GM12878 (cell line): ENCODE data around the gene CTCFL. TPM values are rescaled to one million over a fixed set of nuclear protein-coding genes. Genes with fewer than 3 reads are reported as not detected.

ENCODE experiments used
- ATAC-seq: fragments of 200-7000 bp; cut with Tn5 transposase; 3 replicates; pipeline ENCODE4 v1.9.1; 2020; ENCODE audit warnings: mild to moderate bottlenecking, moderate library complexity
- BruUV-seq: library from RNA; stranded (reverse); fragments of 400-500 nt; replicated peaks from 2 replicates; lab custom pipeline; 2021; lab: Mats Ljungman, UMichigan
- CTCF ChIA-PET: fragments of 300-600 bp; sonication (Branson Sonifier 250); formaldehyde crosslinking; extraction: SDS; loops from one replicate; lab custom pipeline; 2021; ENCODE audit warnings: inconsistent platforms; lab: Yijun Ruan, JAX
- POLR2A ChIA-PET: fragments of 350-600 bp; formaldehyde crosslinking; extraction: SDS; loops from one replicate; lab custom pipeline; 2021; ENCODE audit warnings: inconsistent platforms; lab: Charles Lee
- RAD21 ChIA-PET: fragments of 300-600 bp; sonication (Branson Sonifier 250); formaldehyde crosslinking; loops from one replicate; lab custom pipeline; 2023; ENCODE audit warnings: antibody characterized with exemption; ENCODE audit not compliant: unreplicated experiment; lab: Charles Lee
- SMC1A ChIA-PET: fragments of 300-600 bp; sonication (Branson Sonifier 250); formaldehyde crosslinking; loops from one replicate; lab custom pipeline; 2023; ENCODE audit not compliant: unreplicated experiment, uncharacterized antibody; lab: Charles Lee
- DNase-seq: peaks from one replicate; pipeline ENCODE4 v3.0.0-alpha.2; 2011; ENCODE audit warnings: low read depth, low spot score
- FAIRE-seq: peaks from 3 replicates; lab custom pipeline; 2011; peaks lifted over from hg19 to GRCh38; lab: Jason Lieb, UNC
- H2AFZ ChIP-seq: 2 replicates; pipeline ENCODE4 v1.6.0; 2011; ENCODE audit warnings: low read depth, low read length, control low read depth; ENCODE audit not compliant: control insufficient read depth
- H3K27ac ChIP-seq: 2 replicates; pipeline ENCODE4 v1.5.1; 2011; ENCODE audit warnings: control low read depth; ENCODE audit not compliant: control insufficient read depth, insufficient read depth
- H3K27me3 ChIP-seq, 2 experiments: replicated peaks in 1 of 2; 2 replicates each; pipeline versions ENCODE4 v1.6.0 to v1.6.1; 2011; ENCODE audit warnings: low read length in 1 of 2; ENCODE audit not compliant: control insufficient read depth in 2 of 2, insufficient read depth in 2 of 2
- H3K36me3 ChIP-seq, 2 experiments: 2 replicates each; pipeline ENCODE4 v1.5.1; 2011; ENCODE audit warnings: low read length in 1 of 2; ENCODE audit not compliant: control insufficient read depth in 2 of 2, insufficient read depth in 2 of 2
- H3K4me1 ChIP-seq: 2 replicates; pipeline ENCODE4 v1.6.1; 2011; ENCODE audit warnings: mild to moderate bottlenecking, low read length, moderate library complexity, mixed read lengths; ENCODE audit not compliant: control insufficient read depth, insufficient read depth
- H3K4me2 ChIP-seq: 2 replicates; pipeline ENCODE4 v1.6.0; 2011; ENCODE audit warnings: control low read depth; ENCODE audit not compliant: control insufficient read depth, insufficient read depth
- H3K4me3 ChIP-seq: fragments of 200-600 bp; sonication (generic); 2 replicates; pipeline ENCODE4 v1.5.1; 2016
- H3K79me2 ChIP-seq: 2 replicates; pipeline ENCODE4 v1.6.0; 2011; ENCODE audit warnings: low read length; ENCODE audit not compliant: control insufficient read depth, insufficient read depth
- H3K9ac ChIP-seq: 2 replicates; pipeline ENCODE4 v1.8.0; 2011; ENCODE audit warnings: low read length, control low read depth, mixed read lengths; ENCODE audit not compliant: control insufficient read depth, insufficient read depth
- H3K9me3 ChIP-seq: replicated peaks from 3 replicates; pipeline ENCODE4 v1.5.1; 2011; ENCODE audit warnings: mild to moderate bottlenecking, low read length; ENCODE audit not compliant: control insufficient read depth, insufficient read depth
- H4K20me1 ChIP-seq: 2 replicates; pipeline ENCODE4 v1.6.0; 2011; ENCODE audit not compliant: control insufficient read depth, insufficient read depth
- BCLAF1 ChIP-seq: fragments of 450-650 bp; IDR thresholded peaks from 2 replicates; pipeline ENCODE4 v1.6.1; 2017; ENCODE audit warnings: antibody characterized with exemption, mild to moderate bottlenecking, moderate library complexity
- DPF2 ChIP-seq: fragments of 450-650 bp; IDR thresholded peaks from 2 replicates; pipeline ENCODE4 v1.6.1; 2017; ENCODE audit warnings: mild to moderate bottlenecking
- ESRRA ChIP-seq: IDR thresholded peaks from 2 replicates; pipeline ENCODE4 v1.6.1; 2012; ENCODE audit warnings: mild to moderate bottlenecking, low read length, improper control_type of control experiment
- LARP7 ChIP-seq: fragments of 450-650 bp; IDR thresholded peaks from 2 replicates; pipeline ENCODE4 v1.6.1; 2017; ENCODE audit warnings: mild to moderate bottlenecking
- MTA3 ChIP-seq: IDR thresholded peaks from 2 replicates; pipeline ENCODE4 v1.6.1; 2012; ENCODE audit warnings: low read length, inconsistent platforms, borderline replicate concordance
- NKRF ChIP-seq: fragments of 450-650 bp; conservative IDR thresholded peaks from 2 replicates; pipeline ENCODE4 v1.6.1; 2017; ENCODE audit warnings: mild to moderate bottlenecking, moderate library complexity
- PRDM15 ChIP-seq: fragments of 450-650 bp; formaldehyde crosslinking; IDR thresholded peaks from 2 replicates; pipeline ENCODE4 v1.4.0; 2020; ENCODE audit warnings: mild to moderate bottlenecking, moderate library complexity
- RELB ChIP-seq: fragments of 450-650 bp; IDR thresholded peaks from 2 replicates; pipeline ENCODE4 v1.6.1; 2017; ENCODE audit warnings: low read depth, mild to moderate bottlenecking, moderate library complexity
- SMARCA5 ChIP-seq: fragments of 450-650 bp; IDR thresholded peaks from 2 replicates; pipeline ENCODE4 v1.6.1; 2017; ENCODE audit warnings: mild to moderate bottlenecking
- SUPT20H ChIP-seq: IDR thresholded peaks from 2 replicates; pipeline ENCODE4 v1.6.1; 2011; ENCODE audit warnings: low read depth, mild to moderate bottlenecking, low read length, moderate library complexity, borderline replicate concordance; ENCODE audit not compliant: control insufficient read depth
- SUZ12 ChIP-seq: fragments of 200-600 bp; sonication (generic); IDR thresholded peaks from one replicate; pipeline ENCODE4 v1.6.1; 2018; ENCODE audit warnings: antibody characterized with exemption, mild to moderate bottlenecking; ENCODE audit not compliant: unreplicated experiment
- ZNF622 ChIP-seq: fragments of 450-650 bp; IDR thresholded peaks from 2 replicates; pipeline ENCODE4 v1.6.1; 2017; ENCODE audit warnings: mild to moderate bottlenecking, inconsistent platforms
- WGBS: methylation state at CpG from one replicate; pipeline ENCODE4 v1.1.6; 2016; ENCODE audit warnings: low lambda C conversion rate; ENCODE audit not compliant: insufficient replicate concordance, insufficient coverage; ENCODE audit errors: missing lambda C conversion rate; 5-methylcytosine and 5-hydroxymethylcytosine counted together
- in situ Hi-C: fragments of 300-500 bp; cut with MboI; formaldehyde crosslinking; loops from 9 replicates; pipeline ENCODE4 v1.14.3; 2018; ENCODE audit warnings: mixed read lengths
- intact Hi-C: fragments of 100-400 bp; cut with micrococcal nuclease; formaldehyde crosslinking; loops from one replicate; pipeline ENCODE4 v1.14.2; 2022; ENCODE audit not compliant: unreplicated experiment
- polyA plus RNA-seq, 11 experiments: library from polyadenylated mRNA; depleted of rRNA in 4 of 11; unstranded in 6 of 11; stranded (reverse) in 5 of 11; fragments of >200 nt; fragmentation: Nextera tagmentation in 4 of 11; fragmentation: Illumina TruSeq in 1 of 11; extraction: Ambion mirVana in 4 of 11; extraction: Trizol in 1 of 11; gene quantifications; 1 replicate in 1 of 11; 2 replicates in 10 of 11; pipeline versions ENCODE4 v1.2.1 to v1.2.3, GENCODE V29; 2011 to 2016; ENCODE audit warnings: inconsistent platforms in 2 of 11, missing spikeins in 2 of 11, low read depth in 1 of 11
- total RNA-seq, 4 experiments: library from RNA; depleted of rRNA in 3 of 4; stranded (reverse); fragments of >200 nt in 3 of 4; fragmentation: Illumina TruSeq in 1 of 4; extraction: Trizol in 1 of 4; gene quantifications; 2 replicates each; pipeline versions ENCODE4 v1.2.1 to v1.2.3, GENCODE V29; 2013 to 2021

Gene CTCFL
- total and polyA plus RNA-seq, 10 of the 15 experiments (the other 5 are each of a cell fraction or from before 2014, with no cell fraction given) = 0.06 to 0.20 (median 0.11) TPM; not detected in 4

GRCh38 chr20:57544838-57545564 lies 20.1 kb upstream of the CTCFL start:
- DNase-seq (no peak), ATAC-seq (no peak), FAIRE-seq (no peak)
- in situ Hi-C loops (no loop called here), intact Hi-C loops (no loop called here)
- H3K4me1 ChIP-seq = no peaks in the 10 kb centered on the region
- ChIA-PET RAD21 (no interaction called here), CTCF (no interaction called here), POLR2A (no interaction called here), SMC1A (no interaction called here)
- H3K27ac ChIP-seq = no peak overlapping the region
- no peaks in the 10 kb centered on the region for H4K20me1 ChIP-seq
- H3K9ac ChIP-seq = no peak overlapping the region
- H2AFZ ChIP-seq = no peak overlapping the region
- H3K4me3 ChIP-seq = no peak overlapping the region
- BruUV-seq = no TSS peak
- no peaks in the 10 kb centered on the region for H3K9me3 ChIP-seq
- no peaks in the 10 kb centered on the region for H3K79me2 ChIP-seq
- 10% methylated on average over 12 of the region's 12 CpGs for WGBS
- H3K4me2 ChIP-seq = no peak overlapping the region
- H3K36me3 ChIP-seq = no peaks in the 10 kb centered on the region
- H3K27me3 ChIP-seq = peaks cover 0 to 4% of the 10 kb centered on the region in 2 experiments
- TF ChIP-seq BCLAF1 (no peak), DPF2 (no peak), SMARCA5 (no peak), SUPT20H (no peak), ZNF622 (no peak), PRDM15 (CRISPR knock-in tag) (no peak), LARP7 (no peak), NKRF (no peak), MTA3 (no peak), ESRRA (no peak), SUZ12 (no peak), RELB (no peak)
